Urinary bladder (tissue), 4 donors: ENCODE results near the gene RABL6. TPM values are rescaled to one million over a fixed set of nuclear protein-coding genes. Genes with fewer than 3 reads are reported as not detected.
"Not testable (repeated sequence)": the region's sequence is repeated elsewhere in the genome, so short reads cannot be mapped to it uniquely, and the experiment has no call there.

Experiments used
- DNase-seq: peaks from one replicate; pipeline ENCODE4 v3.0.0-alpha.2; 2015; ENCODE audit errors: extremely low spot score
- H3K27ac ChIP-seq: one replicate; pipeline ENCODE4 v1.5.1; 2013; ENCODE audit warnings: low read depth, mild to moderate bottlenecking, moderate library complexity
- H3K36me3 ChIP-seq: one replicate; pipeline ENCODE4 v1.6.1; 2013; ENCODE audit warnings: mild to moderate bottlenecking, moderate library complexity; ENCODE audit not compliant: insufficient read depth
- H3K4me1 ChIP-seq: one replicate; pipeline ENCODE4 v1.6.1; 2013; ENCODE audit warnings: mild to moderate bottlenecking, moderate library complexity; ENCODE audit not compliant: insufficient read depth
- H3K4me3 ChIP-seq: one replicate; pipeline ENCODE4 v1.5.1; 2013; ENCODE audit warnings: low read depth, low read length
- WGBS: extraction: QIAGEN DNeasy Blood & Tissue Kit; methylation state at CpG from one replicate; pipeline ENCODE4 v1.1.7; 2013; 5-methylcytosine and 5-hydroxymethylcytosine counted together
- polyA plus RNA-seq: library from polyadenylated mRNA; stranded (reverse); fragments of 200-250 nt; gene quantifications from one replicate; pipeline ENCODE4 v1.2.3, GENCODE V29; 2013
- total RNA-seq: library from RNA; depleted of rRNA; stranded (reverse); fragments of >200 nt; gene quantifications from one replicate; pipeline ENCODE4 v1.2.3, GENCODE V29; 2014
- donor health status: healthy with polysubstance abuse.
- donor health status: healthy.

The RABL6 gene, protein sequence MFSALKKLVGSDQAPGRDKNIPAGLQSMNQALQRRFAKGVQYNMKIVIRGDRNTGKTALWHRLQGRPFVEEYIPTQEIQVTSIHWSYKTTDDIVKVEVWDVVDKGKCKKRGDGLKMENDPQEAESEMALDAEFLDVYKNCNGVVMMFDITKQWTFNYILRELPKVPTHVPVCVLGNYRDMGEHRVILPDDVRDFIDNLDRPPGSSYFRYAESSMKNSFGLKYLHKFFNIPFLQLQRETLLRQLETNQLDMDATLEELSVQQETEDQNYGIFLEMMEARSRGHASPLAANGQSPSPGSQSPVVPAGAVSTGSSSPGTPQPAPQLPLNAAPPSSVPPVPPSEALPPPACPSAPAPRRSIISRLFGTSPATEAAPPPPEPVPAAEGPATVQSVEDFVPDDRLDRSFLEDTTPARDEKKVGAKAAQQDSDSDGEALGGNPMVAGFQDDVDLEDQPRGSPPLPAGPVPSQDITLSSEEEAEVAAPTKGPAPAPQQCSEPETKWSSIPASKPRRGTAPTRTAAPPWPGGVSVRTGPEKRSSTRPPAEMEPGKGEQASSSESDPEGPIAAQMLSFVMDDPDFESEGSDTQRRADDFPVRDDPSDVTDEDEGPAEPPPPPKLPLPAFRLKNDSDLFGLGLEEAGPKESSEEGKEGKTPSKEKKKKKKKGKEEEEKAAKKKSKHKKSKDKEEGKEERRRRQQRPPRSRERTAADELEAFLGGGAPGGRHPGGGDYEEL
- total RNA-seq (29.1 TPM), polyA plus RNA-seq (60.0 TPM)

DNA sequence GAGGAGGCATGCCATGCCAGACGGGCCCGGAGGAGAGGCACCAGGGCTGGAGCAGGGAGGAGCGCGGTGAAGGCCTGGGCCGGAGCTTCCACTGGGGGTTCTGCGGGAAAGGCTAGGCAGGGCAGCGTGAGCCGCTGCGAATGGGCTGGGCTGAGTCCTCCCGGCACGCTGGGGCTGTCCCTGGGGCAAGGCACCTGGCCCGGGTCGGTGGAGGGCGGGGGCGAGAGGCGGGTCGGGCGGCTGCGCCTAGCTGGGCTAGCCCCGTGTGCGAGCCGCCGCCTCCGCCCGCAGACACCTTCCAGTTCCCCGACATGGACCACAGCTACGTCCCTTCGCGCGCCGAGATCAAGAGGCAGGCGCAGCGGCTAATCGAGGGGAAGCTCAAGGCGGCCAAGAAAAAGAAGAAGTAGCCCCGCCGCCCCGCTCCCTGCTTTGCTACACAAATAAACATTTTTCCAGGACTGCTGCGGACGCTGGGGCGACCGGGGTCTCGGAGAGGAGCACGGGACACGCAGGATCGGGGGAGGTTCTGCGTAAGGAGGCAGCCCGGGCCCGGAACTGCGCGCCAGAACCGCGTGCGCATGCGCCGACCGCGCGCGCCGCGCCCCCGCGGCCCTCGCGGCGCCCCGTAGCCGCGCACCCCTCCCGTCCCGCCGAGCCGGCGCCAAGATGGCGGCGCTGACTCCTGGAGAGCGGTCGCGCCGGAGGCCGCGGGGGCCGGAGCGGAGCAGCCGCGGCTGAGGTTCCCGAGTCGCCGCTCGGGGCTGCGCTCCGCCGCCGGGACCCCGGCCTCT lies at the start of gene RABL6:
Gene RABL6, plus strand, starts transcription at position 668 of the 794 bp plus-strand sequence. CDS start 249 bp downstream, outside the sequence.
- Histone ChIP-seq H3K27ac (peak within 1 kb of the TSS; percentile 70), H3K36me3 (no peaks in the 10 kb centered on the region), H3K4me1 (peaks cover 1% of the 10 kb centered on the region), H3K4me3 (peak within 1 kb of the TSS; percentile 98)
- under 1% methylated on average over 96 of the region's 96 CpGs for WGBS
- DNase-seq = no peak

GRCh38 chr9:136759001-136759400 lies 48.7 kb upstream of the RABL6 start:
- no peak overlapping the region for H3K27ac ChIP-seq
- H3K4me1 ChIP-seq = peaks cover 1% of the 10 kb centered on the region
- 80% methylated on average over 9 of the region's 9 CpGs for WGBS
- no peak overlapping the region for H3K4me3 ChIP-seq
- no peak for DNase-seq
- no peaks in the 10 kb centered on the region for H3K36me3 ChIP-seq

DNA sequence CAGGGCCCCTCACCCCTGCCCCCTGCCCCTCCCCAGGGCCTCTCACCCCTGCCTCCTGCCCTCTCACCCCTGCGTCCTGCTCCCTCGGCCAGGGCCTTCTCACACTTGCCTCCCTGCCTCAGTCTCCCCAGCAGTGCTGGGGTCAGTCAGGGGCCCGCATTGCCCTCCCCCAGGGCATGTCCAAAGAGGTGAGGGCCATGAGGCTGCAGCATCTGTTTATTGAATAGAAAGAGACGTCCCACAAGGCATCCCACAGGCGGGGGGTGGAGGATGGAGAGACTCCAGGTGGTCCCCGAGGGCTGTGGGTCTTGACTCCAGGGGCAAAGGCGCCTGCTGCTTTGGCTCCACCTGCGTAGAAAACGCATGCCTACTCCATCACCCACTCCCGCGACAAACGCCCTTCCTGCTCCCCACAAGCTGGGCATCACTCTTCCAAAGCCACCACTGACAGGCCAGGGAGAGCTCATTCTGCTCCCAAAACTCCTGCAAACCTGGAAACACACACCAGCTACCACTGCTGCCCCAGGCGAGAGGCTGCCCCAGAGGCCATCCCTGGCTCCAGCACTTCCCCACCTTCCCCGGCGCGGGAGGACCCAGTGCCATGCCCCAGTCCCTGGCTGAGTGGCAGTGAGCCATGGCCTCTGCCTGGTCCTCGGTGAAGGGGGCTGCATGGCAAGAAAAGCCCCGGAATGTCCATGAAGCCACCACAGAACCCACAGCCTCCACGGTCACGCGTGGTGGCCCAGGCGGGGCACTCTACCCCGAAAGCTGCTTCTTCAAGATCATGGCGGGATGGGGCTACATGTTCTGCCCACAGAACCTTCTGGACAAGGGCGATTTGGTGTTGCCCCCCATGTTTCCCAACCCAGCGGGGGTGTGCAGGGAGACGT lies 48.1 kb upstream of the RABL6 start:
- WGBS = 86% methylated on average over 27 of the region's 27 CpGs
- H3K4me3 ChIP-seq = no peak overlapping the region
- H3K27ac ChIP-seq = no peak overlapping the region
- DNase-seq = no peak
- H3K4me1 ChIP-seq = peaks cover 1% of the 10 kb centered on the region
- H3K36me3 ChIP-seq = no peaks in the 10 kb centered on the region

DNA sequence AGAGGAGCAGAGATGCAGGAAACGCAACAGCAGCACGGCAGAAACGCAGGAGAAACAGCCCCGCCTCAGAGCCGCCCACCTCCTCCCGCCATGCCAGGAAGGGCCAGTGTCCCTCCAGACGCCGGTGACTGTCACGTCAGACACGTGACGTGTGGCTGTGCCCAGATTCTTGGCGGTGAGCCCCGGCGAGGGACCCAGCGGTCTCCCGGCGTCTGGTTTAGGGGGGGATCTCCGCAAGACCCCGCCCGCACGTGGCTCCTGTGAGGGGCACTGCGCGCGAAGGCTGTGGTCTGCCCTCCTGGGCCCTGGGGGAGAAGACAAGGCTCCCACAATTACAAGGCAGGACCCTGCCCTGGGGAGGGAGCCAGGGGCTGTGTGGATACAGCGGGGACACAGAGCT lies 47.3 kb upstream of the RABL6 start:
- H3K4me3 ChIP-seq = no peak overlapping the region
- no peak overlapping the region for H3K27ac ChIP-seq
- peaks cover 1% of the 10 kb centered on the region for H3K4me1 ChIP-seq
- WGBS = 75% methylated on average over 25 of the region's 25 CpGs
- no peaks in the 10 kb centered on the region for H3K36me3 ChIP-seq
- DNase-seq = no peak

GRCh38 chr9:136760834-136761544 lies 46.8 kb upstream of the RABL6 start:
- H3K27ac ChIP-seq, DNase-seq, H3K4me1 ChIP-seq, H3K36me3 ChIP-seq, H3K4me3 ChIP-seq: not testable (repeated sequence)
- 41% methylated on average over 22 of the region's 22 CpGs for WGBS

DNA sequence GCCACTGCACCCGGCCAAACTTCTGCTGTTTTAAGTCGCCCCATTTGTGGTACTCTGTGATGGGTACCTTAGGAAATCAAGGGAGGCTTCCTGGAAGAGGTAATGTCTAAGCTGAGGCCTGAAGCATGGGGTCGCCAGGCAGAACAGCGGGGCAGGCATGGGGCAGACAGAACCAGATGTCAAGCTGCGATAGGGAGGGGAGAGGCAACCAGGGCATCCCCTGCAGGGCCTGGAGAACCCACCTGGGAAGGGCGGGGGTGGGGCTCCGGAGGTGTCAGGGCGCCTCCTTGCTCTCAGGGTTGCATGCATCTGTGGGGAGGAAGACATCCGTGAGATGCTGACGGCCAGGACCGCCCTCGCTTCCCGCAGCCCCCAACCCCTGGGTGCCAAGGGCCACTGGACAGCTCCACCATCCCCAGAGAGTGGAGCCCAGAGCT lies 46.2 kb upstream of the RABL6 start:
- no peak for DNase-seq
- H3K36me3 ChIP-seq = no peaks in the 10 kb centered on the region
- no peak overlapping the region for H3K27ac ChIP-seq
- no peak overlapping the region for H3K4me3 ChIP-seq
- peaks cover 1% of the 10 kb centered on the region for H3K4me1 ChIP-seq
- WGBS = 86% methylated on average over 13 of the region's 13 CpGs

GRCh38 chr9:136762221-136762691 lies 45.5 kb upstream of the RABL6 start:
- H3K27ac ChIP-seq = no peak overlapping the region
- WGBS = 85% methylated on average over 17 of the region's 17 CpGs
- no peak for DNase-seq
- no peak overlapping the region for H3K4me3 ChIP-seq
- no peaks in the 10 kb centered on the region for H3K36me3 ChIP-seq
- H3K4me1 ChIP-seq = peaks cover 1% of the 10 kb centered on the region

DNA sequence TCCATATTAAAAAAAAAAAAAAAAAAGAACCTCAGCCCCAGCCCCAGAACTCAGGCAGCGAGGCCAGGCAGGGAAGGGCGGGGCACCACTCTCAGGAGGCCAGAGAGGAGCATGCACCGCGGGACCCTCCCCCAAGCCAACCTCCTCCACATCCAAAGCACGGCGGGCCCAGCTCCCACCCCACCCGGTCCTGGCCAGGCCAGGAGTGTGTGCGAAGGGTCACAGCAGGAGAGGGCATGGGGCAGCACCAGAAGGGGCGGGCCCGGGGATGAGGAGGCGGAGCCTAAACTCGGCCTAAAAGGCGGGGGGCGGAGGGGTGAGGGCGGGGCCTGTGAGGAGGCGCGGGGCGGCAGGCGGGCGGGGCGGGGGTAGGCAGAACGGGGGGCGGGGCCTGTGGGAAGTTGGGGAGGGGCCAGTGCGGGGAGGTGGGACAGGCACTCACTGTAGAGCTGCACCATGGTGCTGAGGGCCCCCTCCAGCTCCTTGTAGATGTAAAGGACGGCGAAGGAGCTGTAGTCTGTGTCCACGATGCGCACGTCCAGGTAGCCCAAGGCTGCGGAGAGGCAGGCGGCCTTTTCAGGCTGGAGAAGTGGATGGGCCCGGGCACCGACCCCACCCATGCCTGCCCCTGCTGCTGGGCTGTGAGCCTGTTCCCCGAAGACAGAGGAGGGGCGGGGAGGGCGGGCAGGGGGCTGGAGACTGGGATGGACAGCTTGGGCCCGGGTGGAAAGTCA lies 44.7 kb upstream of the RABL6 start:
- WGBS = 21% methylated on average over 37 of the region's 37 CpGs
- no peak for DNase-seq

DNA sequence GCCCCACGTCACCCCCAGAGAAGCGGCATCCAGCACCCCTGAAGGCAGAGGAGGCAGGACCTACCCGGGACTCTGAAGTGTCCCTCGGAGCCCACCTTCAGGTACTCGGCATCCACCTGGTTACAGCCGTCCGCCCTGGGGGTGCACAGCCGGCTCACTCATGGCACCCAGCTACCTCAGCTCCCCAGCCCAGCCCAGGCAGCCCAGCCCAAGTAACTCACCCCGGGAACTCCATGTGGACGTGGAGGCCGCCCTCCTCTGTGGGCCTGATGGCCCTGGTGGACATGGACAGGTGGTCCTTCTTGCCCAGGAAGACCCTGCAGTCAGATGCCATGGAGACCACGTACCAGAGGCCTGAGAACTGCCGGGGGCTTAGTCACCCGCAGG lies 44.1 kb upstream of the RABL6 start:
- H3K27ac ChIP-seq = no peak overlapping the region
- DNase-seq = no peak
- no peaks in the 10 kb centered on the region for H3K36me3 ChIP-seq
- peaks cover 1% of the 10 kb centered on the region for H3K4me1 ChIP-seq
- 84% methylated on average over 14 of the region's 14 CpGs for WGBS
- no peak overlapping the region for H3K4me3 ChIP-seq

More for the DNA sequence above, 44.7 kb upstream of the RABL6 start:
- no peaks in the 10 kb centered on the region for H3K36me3 ChIP-seq
- peaks cover 1% of the 10 kb centered on the region for H3K4me1 ChIP-seq
- no peak overlapping the region for H3K4me3 ChIP-seq
- no peak overlapping the region for H3K27ac ChIP-seq

DNA sequence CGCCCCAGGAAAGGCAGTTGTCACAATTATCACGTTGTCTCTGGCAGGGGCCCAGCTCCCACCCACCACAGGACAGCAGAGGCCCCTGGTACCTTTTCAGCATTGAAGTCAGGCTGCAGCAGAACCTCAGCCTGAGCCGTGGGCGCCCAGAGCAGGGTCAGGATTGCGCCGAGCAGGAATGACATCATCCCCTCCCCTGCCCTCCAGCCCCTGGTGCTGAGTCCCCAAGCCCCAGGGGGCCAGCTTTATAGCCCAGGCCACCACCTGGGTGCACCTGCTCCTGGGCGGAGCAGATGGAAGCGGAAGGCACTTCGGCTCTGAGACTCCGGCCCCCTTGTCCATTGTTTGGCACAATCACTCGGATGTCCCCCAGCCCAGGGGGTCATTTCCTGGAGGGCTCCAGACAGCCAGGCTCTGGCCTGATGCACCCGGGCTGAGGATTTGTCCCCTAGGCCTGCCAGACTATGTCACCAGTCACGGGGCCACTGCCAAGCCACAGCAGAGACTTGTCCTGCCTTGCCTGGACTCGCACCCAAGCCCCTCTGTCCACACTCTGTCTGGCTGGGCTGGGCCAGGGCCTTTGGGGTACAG lies 43.4 kb upstream of the RABL6 start, which contains the start of gene LCN15:
Gene LCN15, minus strand, starts transcription at position 218 of the 591 bp plus-strand sequence. Its CDS starts 30 bp downstream, at position 188.
- no peaks in the 10 kb centered on the region for H3K36me3 ChIP-seq
- no peak within 1 kb of the TSS for H3K27ac ChIP-seq
- 73% methylated on average over 14 of the region's 14 CpGs for WGBS
- H3K4me3 ChIP-seq = no peak within 1 kb of the TSS
- peaks cover 1% of the 10 kb centered on the region for H3K4me1 ChIP-seq
- DNase-seq = no peak

- 83% methylated on average over 14 of the region's 14 CpGs for WGBS
- H3K4me1 ChIP-seq = peaks cover 1% of the 10 kb centered on the region
- H3K36me3 ChIP-seq = no peaks in the 10 kb centered on the region
- no peak for DNase-seq
- no peak overlapping the region for H3K27ac ChIP-seq
- H3K4me3 ChIP-seq = no peak overlapping the region
These were observed 42.7 kb upstream of the RABL6 start for GRCh38 chr9:136765041-136765440.
